Measurements from ENCODE around the gene HAO2.

DNA sequence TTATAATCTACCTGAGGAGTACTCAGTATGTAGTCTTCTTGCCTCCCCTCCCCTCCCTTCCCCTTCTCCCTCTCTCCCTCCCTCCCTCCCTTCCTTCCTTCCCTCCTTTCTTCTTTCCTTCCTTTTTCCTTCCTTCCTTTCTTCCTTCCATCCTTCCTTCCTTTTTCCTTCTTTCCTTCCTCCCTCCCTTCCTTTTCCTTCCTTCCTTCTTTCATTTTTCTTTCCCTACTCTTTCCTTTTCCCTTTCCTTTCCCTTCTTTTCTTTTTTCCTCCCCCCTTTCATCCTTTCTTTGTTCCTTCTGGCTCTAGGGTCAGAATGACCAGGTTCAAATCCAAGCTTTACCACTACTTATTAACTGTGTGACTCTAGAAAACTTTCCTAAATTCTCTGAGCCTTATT, 48.5 kb upstream of the HAO2 start:
- TF ChIP-seq POLR2A (IDR thresholded peaks at IDR 0.05; ENCODE audit: low read length) (no peak), GATA1 (IDR thresholded peaks at IDR 0.05; ENCODE audit: low read depth, low read length) (no peak)

Data from erythroblast (primary cell).